HG02981 (cell line): ENCODE results near the gene ZNF165.
A peak's percentile ranks its signal among the peaks of the same experiment; 100 is the strongest.
"Not testable (repeated sequence)": the region's sequence is repeated elsewhere in the genome, so short reads cannot be mapped to it uniquely, and the experiment has no call there.

Experiments used
- ATAC-seq: cut with Tn5 transposase; IDR thresholded peaks from one replicate; pipeline ENCODE4 v1.9.1; 2021; ENCODE audit warnings: mild to moderate bottlenecking, moderate library complexity; ENCODE audit not compliant: unreplicated experiment

The ZNF165 gene

DNA sequence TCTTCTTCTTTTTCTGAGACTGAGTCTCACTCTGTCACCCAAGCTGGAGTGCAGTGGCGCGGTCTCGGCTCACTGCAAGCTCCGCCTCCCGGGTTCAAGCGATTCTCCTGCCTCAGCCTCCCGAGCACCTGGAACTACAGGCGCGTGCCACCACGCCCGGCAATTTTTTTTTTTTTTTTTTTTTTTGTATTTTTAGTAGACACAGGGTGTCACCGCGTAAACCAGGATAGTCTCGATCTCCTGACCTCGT, at the start of gene ZNF165:
ZNF165 (plus strand) TSS at position 188 of the 250 bp plus-strand sequence. CDS start 4,913 bp downstream, outside the sequence.
- peak; percentile 7 for ATAC-seq

DNA sequence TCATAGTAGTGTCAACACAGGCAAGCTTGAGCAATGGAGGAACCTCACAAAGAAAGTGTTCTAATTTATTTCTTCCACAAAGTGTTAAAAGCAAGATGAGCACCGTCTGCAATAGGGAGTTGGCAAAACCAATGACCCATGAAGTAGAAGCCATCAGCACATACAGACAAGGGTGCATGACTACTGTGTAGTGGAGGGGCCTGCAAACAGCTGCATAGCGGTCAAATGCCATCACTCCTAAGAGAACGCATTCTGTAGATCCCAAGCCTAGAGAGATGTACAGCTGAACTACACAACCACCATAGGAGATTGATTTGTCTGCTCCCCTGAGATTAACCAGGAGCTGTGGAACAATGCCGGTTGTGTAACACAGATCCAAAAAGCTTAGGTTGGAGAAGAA, 26.8 kb upstream of the ZNF165 start:
- ATAC-seq, result no peak

DNA sequence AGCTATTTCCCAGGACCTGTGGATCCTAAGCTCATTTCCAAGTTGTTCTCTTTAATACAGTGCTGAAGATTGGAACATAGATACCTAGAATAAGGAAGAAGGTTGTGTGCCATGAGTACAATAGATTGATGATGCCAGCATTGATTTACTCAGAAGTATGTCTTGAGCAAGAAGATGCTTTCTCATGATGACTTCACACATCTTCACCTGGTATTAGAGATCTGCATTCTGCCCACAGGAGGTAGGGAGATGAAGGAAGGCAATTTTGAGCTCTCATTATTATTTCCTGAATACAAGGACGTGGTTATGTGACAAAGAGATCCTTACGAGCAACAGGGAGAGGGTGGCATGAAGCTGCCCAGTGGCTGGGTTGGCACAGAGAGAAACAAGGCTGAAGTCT, 20.0 kb upstream of the ZNF165 start:
- no peak for ATAC-seq

DNA sequence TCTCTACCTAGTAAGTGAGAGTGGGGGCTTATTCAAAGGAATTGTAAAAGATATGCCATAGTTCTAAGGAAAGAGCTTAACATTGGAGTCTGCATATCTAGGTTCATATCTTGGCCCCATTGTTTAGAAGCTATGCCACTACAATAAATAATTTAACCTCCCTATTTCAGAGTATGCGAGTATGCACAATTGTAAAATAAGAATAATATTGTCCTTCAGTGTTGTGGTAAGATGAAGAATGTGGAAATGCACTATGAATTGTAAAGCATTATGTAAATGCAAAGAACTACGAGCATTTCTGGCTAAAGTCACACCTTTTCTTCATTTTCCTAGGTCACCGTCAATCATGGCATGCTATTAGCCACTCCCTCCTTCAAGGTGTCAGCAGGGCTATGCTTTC, 16.1 kb upstream of the ZNF165 start:
- ATAC-seq, result no peak

DNA sequence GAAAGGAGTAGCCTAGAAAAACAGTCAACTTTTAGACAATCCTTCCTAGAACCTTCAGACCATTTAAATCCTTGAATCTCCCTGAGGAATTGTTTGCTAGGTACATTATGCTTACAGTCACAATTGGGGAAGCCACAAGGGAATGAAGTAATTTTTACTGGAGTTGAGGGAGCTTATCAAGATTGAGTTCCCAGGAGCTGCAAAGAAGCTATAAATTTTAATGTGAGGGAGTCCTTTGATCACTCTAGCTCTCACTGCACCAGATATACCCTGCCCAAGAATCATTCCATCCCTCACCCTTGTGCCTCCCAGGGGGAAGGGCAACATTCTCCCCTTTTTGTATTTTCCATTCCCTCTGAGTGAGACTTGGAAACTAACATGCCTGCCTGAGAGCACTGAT, 12.3 kb upstream of the ZNF165 start:
- ATAC-seq, result no peak

DNA sequence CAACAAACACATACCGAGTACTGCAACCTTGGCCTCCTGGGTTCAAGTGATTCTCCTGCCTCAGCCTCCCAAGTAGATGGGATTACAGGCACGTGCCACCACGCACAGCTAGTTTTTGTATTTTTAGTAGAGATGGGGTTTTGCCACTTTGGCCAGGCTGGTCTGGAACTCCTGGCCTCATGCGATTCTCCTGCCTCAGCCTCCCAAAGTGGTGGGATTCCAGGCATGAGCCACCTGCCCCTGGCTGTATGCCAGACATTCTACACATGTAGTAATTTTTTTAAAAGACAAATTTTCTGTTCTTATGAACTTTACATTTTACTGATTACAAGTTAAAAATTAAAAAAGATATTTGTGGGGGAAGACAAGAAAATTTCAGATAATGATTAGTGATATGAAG, 9.4 kb upstream of the ZNF165 start:
- ATAC-seq, result not testable (repeated sequence)

DNA sequence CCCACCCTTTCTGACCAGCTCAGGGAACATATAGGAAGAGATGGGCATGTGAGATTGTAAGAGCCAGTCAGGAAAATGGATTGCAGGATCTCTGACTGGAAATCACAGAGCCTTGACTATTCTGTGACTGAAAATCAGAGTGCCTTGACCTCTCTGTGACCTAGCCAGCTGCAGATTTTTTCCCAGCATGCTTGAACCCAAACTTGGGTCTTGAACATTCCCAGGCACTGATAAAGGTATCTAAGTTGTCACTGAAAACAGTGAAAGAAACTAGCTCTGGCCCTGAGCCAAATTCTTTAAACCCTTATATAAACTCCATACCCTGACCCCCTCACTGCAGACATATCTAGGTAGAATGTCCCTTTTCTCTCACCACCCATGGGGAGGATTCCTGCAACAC, 2.3 kb upstream of the ZNF165 start:
- no peak for ATAC-seq

DNA sequence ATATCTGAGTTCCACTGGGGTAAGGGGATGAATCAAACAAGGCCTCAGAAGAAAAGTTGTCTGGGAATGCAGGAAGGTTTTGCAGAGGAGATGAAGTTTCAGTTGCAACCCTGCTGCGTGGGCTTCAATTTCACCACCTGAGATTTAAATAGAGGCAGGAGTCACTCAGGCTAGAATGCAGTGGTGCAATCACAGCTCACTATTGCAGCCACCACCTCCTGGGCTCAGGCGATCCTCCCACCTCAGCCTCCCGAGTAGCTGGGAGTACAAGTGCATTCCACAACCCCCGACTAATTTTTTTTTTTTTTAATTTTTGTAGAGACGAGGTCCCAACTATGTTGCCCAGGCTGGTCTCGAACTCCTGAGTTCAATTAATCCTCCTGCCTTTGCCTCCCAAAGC, 1.5 kb upstream of the ZNF165 start:
- ATAC-seq, result no peak

DNA sequence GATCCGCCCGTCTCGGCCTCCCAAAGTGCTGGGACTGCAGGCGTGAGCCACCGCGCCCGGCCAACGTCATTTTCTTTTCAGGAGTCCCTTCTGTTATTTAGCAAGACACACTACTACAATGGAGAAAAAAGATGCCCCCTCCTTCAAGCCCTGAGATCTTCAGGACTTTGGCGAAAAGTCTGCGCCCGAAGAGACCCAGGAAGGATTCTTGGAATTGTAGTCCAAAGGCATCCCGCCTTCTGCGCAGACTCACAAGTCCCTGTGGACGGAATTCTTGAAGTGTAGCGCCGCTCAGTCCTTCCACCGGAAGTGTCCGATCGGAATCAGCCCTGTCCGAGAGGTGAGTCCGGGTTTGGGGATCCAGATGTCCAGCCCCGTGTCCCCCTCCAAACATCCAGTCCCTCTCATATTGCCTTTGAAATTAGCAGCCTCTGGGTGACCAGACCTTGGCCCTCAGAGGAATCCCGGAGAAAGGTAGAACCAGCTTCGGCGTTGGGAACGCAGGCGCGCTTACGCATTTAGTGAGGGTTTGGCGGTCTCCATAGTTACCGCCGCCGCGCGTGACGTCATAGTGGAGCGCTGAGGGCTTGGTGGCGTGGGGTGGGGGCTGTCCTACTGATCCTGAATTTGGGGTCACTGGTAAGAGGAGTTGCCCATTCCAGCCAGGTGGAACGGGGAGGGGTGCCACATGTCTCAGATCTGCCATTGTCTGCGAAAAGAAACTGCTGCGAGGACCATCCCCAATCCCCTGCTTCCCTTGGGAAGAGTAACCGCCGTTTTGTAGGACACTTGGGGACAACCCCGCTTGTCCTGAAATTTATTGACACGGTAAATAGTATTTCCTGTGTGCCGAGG, 490 bp downstream of the ZNF165 start:
- ATAC-seq, result peak; percentile 58

DNA sequence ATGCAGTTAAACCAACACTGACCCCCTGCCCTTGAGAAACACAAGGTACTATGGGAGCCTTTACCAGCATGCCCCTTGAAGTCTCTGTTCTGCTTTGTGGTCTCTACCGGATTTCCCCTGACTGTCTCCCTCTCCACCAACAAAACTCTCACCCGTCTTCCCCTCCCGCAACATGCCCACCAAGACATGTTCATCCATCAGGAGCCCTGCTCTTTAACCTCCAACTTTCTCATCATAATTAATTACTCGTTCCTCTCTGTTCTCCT, 1.1 kb downstream of the ZNF165 start:
- ATAC-seq, result peak; percentile 60

DNA sequence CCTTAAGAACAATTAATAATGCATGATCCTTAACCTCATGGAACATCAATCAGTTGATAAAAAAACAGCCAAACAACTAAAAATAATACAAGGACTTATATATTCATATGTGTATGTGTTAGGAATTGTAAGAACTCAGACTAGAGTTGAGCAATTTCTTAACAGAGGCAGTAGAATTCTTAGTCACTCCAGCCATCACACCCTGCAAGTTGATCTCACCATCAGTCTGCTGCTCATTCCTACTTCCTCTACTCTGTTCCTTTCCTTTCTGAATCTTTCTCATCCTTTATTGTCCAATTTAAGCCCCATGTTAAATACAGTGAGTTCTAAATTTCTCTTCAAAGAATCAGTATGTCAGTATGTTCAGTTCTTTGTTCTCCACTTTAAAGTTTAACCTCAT, 2.6 kb downstream of the ZNF165 start:
- no peak for ATAC-seq

DNA sequence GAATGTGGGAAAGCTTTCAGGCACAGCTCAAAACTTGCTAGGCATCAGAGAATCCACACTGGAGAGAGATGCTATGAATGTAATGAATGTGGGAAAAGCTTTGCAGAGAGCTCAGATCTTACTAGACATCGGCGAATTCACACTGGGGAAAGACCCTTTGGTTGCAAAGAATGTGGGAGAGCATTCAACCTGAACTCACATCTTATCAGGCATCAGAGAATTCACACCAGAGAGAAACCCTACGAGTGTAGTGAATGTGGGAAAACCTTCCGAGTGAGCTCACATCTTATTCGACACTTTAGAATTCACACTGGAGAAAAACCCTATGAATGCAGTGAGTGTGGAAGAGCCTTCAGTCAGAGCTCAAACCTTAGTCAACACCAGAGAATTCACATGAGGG, 8.7 kb downstream of the ZNF165 start:
- no peak for ATAC-seq

DNA sequence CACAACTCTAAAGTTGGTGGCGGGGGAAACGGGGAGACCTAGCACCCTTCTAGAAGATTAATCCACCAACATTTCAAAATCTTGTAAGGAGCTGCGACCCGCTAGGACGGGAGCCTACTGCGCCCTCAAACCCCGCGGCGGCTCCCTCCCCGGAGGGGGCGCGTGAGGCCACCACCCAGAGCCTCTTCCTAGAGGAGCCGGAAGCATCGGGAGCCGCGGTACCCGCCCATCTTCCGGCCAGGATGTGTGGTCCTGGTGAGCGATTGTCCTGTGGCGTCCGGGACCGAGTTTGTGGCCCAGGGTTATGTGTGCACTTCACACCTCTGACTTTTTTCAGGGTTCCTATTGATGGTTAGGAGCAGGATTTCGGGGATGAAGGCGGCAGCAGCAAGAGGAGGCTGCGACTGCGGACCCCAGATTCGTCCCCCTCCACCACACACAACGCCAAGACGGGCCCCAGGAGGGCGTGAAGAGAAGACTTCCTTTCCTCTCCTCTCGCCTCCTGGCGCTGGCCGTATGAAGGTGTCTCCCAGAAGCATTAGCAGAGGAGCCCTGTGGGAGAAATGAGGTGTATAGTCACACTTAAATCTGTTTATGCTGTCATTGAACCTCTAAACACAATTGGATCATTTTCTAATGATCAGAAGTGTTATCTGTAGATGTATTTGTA, 10.7 kb downstream of the ZNF165 start:
- ATAC-seq, result no peak

DNA sequence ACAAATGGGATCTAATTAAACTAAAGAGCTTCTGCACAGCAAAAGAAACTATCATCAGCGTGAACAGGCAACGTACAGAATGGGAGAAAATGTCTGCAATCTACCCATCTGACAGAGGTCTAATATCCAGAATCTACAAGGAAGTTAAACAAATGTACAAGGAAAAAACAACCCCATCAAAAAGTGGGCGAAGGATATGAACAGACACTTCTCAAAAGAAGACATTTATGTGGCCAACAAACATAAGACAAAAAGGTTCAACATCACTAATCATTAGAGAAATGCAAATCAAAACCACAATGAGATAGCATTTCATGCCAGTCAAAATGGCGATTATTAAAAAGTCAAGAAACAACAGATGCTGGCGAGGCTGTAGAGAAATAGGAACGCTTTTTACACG, 21.9 kb downstream of the ZNF165 start:
- not testable (repeated sequence) for ATAC-seq

DNA sequence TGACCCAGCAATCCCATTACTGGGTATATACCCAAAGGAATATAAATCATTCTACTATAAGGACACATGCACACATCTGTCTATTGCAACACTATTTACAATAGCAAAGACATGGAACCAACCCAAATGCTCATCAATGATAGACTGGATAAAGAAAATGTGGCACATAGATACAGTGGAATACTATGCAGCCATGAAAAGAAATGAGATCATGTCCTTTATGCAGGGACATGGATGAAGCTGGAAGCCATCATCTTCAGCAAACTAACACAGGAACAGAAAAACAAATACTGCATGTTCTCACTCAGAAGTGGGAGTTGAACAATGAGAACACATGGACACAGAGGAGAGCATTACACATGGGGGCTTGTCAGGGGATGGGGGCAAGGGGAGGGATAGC, 22.3 kb downstream of the ZNF165 start:
- ATAC-seq, result not testable (repeated sequence)

DNA sequence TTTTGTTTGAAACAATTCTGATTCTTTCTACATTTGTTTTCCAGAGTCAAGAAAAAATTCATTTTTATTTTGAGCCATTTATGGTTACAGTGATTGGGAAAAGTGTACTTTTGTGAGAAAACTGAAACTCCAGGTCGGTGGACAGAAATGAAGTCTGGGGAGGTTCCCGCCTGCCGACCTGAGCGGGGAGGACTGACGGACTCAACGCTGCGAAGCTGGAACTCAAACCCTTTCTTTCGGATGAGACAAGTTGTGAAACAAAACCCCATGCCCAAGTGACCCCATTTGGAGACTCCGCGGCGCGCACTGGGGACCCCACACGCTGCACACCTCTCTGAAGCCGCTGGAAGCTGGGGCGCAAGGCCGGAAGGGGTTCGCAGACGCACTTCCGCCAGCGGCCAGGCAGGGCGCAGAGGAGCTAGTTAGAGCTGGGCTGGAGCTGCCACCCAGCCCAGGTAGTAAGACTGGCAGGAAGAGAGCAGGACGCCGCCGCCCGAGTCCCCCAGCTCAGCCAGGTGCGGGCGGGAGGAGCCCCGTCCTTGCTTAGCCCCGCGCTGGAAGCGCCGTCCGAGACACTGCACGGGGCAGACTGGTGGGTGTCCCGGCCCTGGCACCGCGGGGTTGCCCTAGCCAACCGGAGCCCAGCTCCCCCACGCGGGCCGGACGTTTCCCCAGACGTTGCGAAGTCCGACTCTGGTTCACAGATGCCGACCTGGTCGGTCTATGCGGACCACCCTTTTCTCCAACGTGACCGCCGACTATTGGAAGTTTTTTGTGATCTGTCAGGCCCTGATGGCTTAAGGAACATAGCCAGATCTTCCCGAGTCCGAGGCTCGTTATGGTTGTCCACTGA, 24.2 kb downstream of the ZNF165 start:
- peak; percentile 98 for ATAC-seq

DNA sequence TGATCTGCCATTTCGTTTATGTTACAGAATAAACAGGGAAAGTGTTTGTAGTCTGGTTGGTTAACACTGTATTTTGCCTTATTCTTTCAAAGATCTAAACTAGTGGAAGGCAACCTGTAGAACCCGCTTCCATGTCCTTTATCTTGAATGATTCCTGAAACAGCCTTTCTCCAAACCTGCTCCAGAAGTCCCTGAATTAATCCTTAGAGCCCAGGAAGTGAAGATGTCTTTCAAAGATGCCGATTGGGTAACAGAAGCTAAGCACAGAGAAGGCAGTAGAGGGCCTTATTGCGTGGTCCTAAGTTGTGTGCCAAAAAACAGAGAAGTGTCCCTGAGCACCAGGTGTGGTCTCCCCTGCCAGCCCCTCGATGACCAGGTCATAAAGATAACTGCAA, 24.9 kb downstream of the ZNF165 start:
- ATAC-seq, result no peak

DNA sequence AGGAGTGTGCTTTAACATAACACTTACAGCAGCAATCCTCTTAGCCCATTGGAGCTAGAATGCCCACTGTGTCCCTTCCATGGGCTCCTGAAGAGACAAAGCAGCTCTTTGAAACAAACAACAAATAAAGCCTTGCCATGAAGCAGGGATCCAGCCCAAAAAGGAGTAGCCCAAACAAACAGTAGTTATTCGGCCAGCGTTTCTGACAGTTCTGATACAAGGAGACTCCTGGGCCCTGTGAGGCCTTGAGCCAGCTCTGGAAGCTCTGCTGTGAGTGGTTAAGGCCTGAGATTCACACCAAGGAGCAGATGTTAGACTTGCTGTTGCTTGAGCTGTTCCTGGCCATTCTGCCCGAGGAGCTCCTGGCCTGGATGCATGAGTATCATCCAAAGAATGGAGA, 27.1 kb downstream of the ZNF165 start:
- ATAC-seq, result no peak

DNA sequence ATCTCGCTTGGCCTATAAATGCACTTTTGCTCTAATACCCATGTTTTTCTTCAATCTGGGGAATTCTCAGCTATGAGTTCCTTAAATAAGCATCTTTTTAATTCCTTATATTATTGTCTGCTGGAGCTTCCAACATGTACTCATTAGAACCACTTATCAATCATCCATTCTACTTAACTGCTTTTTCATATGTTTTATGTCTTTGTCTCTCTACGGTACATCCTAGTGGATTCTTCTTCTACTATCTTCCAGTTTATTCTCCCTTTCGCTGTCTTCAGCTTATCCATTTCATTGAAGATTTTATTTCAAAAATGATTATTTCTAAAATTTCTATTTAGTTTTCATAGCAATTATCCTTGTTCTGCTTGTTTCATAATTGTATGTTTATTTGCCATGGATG, 31.6 kb downstream of the ZNF165 start:
- ATAC-seq, result no peak

DNA sequence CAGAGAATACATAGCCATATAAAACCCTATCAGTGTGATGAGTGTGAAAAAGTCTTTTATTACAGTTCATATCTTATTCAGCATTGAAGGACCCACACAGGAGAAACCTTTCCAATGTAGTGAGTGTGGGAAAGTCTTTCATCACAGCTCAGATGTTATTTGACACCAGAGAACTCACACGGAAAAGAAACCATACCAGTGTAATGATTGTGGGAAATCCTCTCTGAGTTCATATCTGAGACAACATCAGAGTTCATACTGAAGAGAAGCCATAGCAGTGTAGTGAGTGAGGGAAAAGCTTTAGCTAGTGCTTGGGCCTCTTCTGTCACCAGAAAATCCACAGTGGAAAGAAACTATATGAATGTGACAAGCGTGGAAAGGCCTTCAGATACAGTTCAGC, 35.4 kb downstream of the ZNF165 start:
- ATAC-seq, result no peak

DNA sequence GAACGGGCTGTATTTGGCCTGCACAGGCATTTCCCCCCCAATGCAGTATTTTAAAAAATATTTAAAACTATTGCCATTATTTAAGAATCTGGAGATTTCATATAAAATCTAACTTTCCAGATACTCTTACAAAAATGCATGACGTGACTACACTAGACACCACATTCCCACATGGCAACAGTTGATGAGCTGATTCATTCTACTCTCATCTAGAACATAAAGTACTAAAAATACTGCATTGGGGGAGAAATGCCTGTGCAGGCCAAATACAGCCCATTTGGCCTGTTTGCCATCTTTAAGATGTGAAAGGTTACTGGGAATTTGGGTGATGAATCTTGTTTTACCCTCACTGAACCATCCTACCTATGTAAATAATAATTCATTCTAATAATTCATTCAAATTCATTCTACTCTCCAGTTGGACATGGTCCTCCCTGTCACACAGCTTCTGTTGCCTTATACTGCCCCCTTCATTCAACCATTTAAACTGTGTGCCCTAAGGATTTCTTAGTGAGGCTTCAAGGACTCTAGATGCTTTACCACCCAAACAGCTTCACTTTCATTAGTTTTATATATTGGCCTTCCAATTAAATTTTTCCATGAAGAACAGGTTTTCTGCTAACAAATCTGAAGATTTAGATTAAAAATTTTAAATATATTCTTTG, 37.1 kb downstream of the ZNF165 start:
- ATAC-seq, result no peak

DNA sequence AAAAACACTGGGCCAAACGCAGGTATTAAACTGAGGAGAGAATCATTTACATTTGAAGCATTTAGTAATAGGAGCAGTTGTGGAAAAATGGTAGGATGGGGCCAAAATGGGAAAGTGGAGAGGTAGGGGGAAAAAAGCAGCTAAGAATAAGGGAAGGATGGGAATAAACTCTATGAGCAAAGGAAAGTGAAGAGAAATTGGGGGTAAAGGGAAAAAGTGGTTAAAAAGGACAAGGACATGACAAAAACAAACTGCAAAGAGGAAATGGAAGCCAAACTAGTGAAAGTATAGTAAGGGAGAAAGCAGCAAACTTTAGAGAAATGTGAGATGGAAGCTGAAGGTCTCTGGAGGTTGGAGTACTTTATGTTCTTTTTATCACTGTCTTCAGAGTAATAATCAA, 37.8 kb downstream of the ZNF165 start:
- ATAC-seq, result no peak
